GM23338 (cell line): ENCODE data around the gene TTC27. TPM values are rescaled to one million over a fixed set of nuclear protein-coding genes. Genes with fewer than 3 reads are reported as not detected.

Experiments used
- ATAC-seq: fragments of 200-7000 bp; cut with Tn5 transposase; 3 replicates; pipeline ENCODE4 v1.9.1; 2020
- DNase-seq: peaks from one replicate; pipeline ENCODE4 v3.0.0-alpha.2; 2015; ENCODE audit warnings: low spot score
- H2AFZ ChIP-seq: fragments of 200-600 bp; sonication (generic); 2 replicates; pipeline ENCODE4 v1.8.0; 2016; ENCODE audit warnings: antibody characterized with exemption, mild to moderate bottlenecking, moderate library complexity
- H3F3A ChIP-seq: fragments of 200-600 bp; sonication (generic); replicated peaks from 2 replicates; pipeline ENCODE4 v1.8.0; 2017; ENCODE audit warnings: antibody characterized with exemption, mixed run types, low read depth
- H3K27ac ChIP-seq: fragments of 200-600 bp; sonication (generic); 2 replicates; pipeline ENCODE4 v1.6.1; 2016; ENCODE audit warnings: low read depth
- H3K27me3 ChIP-seq: fragments of 200-600 bp; sonication (generic); 2 replicates; pipeline ENCODE4 v1.8.0; 2016; ENCODE audit warnings: mild to moderate bottlenecking, mixed run types, moderate library complexity; ENCODE audit not compliant: insufficient read depth
- H3K36me3 ChIP-seq: fragments of 200-600 bp; sonication (generic); 2 replicates; pipeline ENCODE4 v1.8.0; 2016; ENCODE audit warnings: mild to moderate bottlenecking; ENCODE audit not compliant: insufficient read depth
- H3K4me1 ChIP-seq: fragments of 200-600 bp; sonication (generic); 2 replicates; pipeline ENCODE4 v1.8.0; 2016; ENCODE audit warnings: mild to moderate bottlenecking, moderate library complexity; ENCODE audit not compliant: insufficient read depth
- H3K4me2 ChIP-seq: fragments of 200-600 bp; sonication (generic); 2 replicates; pipeline ENCODE4 v1.7.1; 2017; ENCODE audit warnings: mixed run types
- H3K4me3 ChIP-seq: fragments of 200-600 bp; sonication (generic); 2 replicates; pipeline ENCODE4 v1.6.1; 2016; ENCODE audit warnings: mixed run types
- H3K79me2 ChIP-seq: fragments of 200-600 bp; sonication (generic); replicated peaks from 2 replicates; pipeline ENCODE4 v1.8.0; 2017; ENCODE audit warnings: mild to moderate bottlenecking; ENCODE audit not compliant: insufficient read depth
- H3K9me2 ChIP-seq: fragments of 200-600 bp; sonication (generic); 2 replicates; pipeline ENCODE4 v1.8.0; 2017; ENCODE audit not compliant: insufficient read depth
- H4K20me1 ChIP-seq: fragments of 200-600 bp; sonication (generic); replicated peaks from 2 replicates; pipeline ENCODE4 v1.8.0; 2017; ENCODE audit warnings: mild to moderate bottlenecking; ENCODE audit not compliant: insufficient read depth
- H3K27ac Mint-ChIP-seq: 2 replicates; pipeline ENCODE4 v1.8.0; 2020; ENCODE audit warnings: inconsistent platforms, mild to moderate bottlenecking, moderate library complexity, mixed read lengths
- H3K27me3 Mint-ChIP-seq: 3 replicates; pipeline ENCODE4 v1.8.0; 2022; ENCODE audit warnings: low read depth, mild to moderate bottlenecking, moderate library complexity, mixed read lengths, inconsistent platforms; ENCODE audit not compliant: insufficient read depth, poor library complexity
- H3K36me3 Mint-ChIP-seq: 3 replicates; pipeline ENCODE4 v1.8.0; 2021; ENCODE audit warnings: low read depth, mild to moderate bottlenecking, inconsistent platforms, moderate library complexity, mixed read lengths
- H3K4me1 Mint-ChIP-seq: 3 replicates; pipeline ENCODE4 v1.8.0; 2020; ENCODE audit warnings: mild to moderate bottlenecking, inconsistent platforms, mixed read lengths
- H3K4me3 Mint-ChIP-seq: 3 replicates; pipeline ENCODE4 v1.8.0; 2021; ENCODE audit warnings: moderate library complexity, mild to moderate bottlenecking, inconsistent platforms, mixed read lengths
- H3K9me3 Mint-ChIP-seq: 3 replicates; pipeline ENCODE4 v1.8.0; 2020; ENCODE audit warnings: moderate library complexity, mild to moderate bottlenecking, inconsistent platforms, mixed read lengths
- CTCF ChIP-seq, 2 experiments: fragments of 200-600 bp in 1 of 2; sonication (generic) in 1 of 2; conservative IDR thresholded peaks; 2 replicates each; pipeline versions ENCODE4 v1.5.1 to v1.6.1; 2016 to 2017; ENCODE audit warnings: antibody characterized with exemption in 2 of 2, low read depth in 2 of 2, mild to moderate bottlenecking in 2 of 2, moderate library complexity in 1 of 2
- EZH2 ChIP-seq: fragments of 200-600 bp; sonication (generic); IDR thresholded peaks from one replicate; pipeline ENCODE4 v1.8.0; 2017; ENCODE audit warnings: antibody characterized with exemption, mild to moderate bottlenecking, low read depth; ENCODE audit not compliant: unreplicated experiment
- EZH2phosphoT487 ChIP-seq: fragments of 200-600 bp; sonication (generic); IDR thresholded peaks from one replicate; pipeline ENCODE4 v1.8.1; 2018; ENCODE audit warnings: antibody characterized with exemption; ENCODE audit not compliant: unreplicated experiment
- REST ChIP-seq: IDR thresholded peaks from one replicate; pipeline ENCODE4 v1.6.1; 2018; ENCODE audit warnings: antibody characterized with exemption; ENCODE audit not compliant: unreplicated experiment
- STAT1 ChIP-seq: IDR thresholded peaks from one replicate; pipeline ENCODE4 v1.6.1; 2016; ENCODE audit warnings: antibody characterized with exemption; ENCODE audit not compliant: unreplicated experiment
- ZNF114 ChIP-seq: fragments of 250-450 bp; sonication (Bioruptor Pico); IDR thresholded peaks from 2 replicates; pipeline ENCODE4 v1.5.0; 2020; ENCODE audit warnings: mild to moderate bottlenecking, moderate library complexity
- polyA plus RNA-seq: library from polyadenylated mRNA; unstranded; fragments of >200 nt; fragmentation: Nextera tagmentation; extraction: Ambion mirVana; gene quantifications from 2 replicates; pipeline ENCODE4 v1.2.1, GENCODE V29; 2016
- total RNA-seq: library from RNA; depleted of rRNA; stranded (reverse); fragments of >200 nt; shearing (Covaris generic); gene quantifications from 2 replicates; pipeline ENCODE4 v1.2.3, GENCODE V29; 2014

TTC27 gene
- total and polyA plus RNA-seq, 2 experiments from 2014 or later, result 11.8 to 41.3 TPM

- TF ChIP-seq REST, result no peak
Observed at GRCh38 chr2:32804205-32804604, 176.4 kb downstream of the TTC27 start (continued).

GRCh38 chr2:32805104-32806095 lies 177.6 kb downstream of the TTC27 start:
- no peaks in the 10 kb centered on the region for H3K27me3 Mint-ChIP-seq
- ATAC-seq, result no peak
- no peak overlapping the region for H3K27ac ChIP-seq
- TF ChIP-seq EZH2phosphoT487 (no peak), CTCF (conservative IDR thresholded peaks at IDR 0.05; ENCODE audit: low read depth in 2 of 2) (no peak), STAT1 (no peak), ZNF114 (CRISPR knock-in tag) (no peak)
- H3K4me1 ChIP-seq, result no peaks in the 10 kb centered on the region
- no peak overlapping the region for H3K4me2 ChIP-seq
- DNase-seq, result no peak
- no peak overlapping the region for H3K27ac Mint-ChIP-seq
- no peaks in the 10 kb centered on the region for H4K20me1 ChIP-seq
- no peaks in the 10 kb centered on the region for H3K36me3 Mint-ChIP-seq
- H2AFZ ChIP-seq, result no peak overlapping the region
- H3K4me3 ChIP-seq, result no peak overlapping the region
- H3K27me3 ChIP-seq, result no peaks in the 10 kb centered on the region
- H3F3A ChIP-seq, result no peaks in the 10 kb centered on the region
- H3K4me3 Mint-ChIP-seq, result no peak overlapping the region
- no peaks in the 10 kb centered on the region for H3K36me3 ChIP-seq
- H3K79me2 ChIP-seq, result no peaks in the 10 kb centered on the region
- H3K4me1 Mint-ChIP-seq, result no peaks in the 10 kb centered on the region
- H3K9me3 Mint-ChIP-seq, result no peaks in the 10 kb centered on the region
- no peaks in the 10 kb centered on the region for H3K9me2 ChIP-seq

- no peaks in the 10 kb centered on the region for H3K4me1 ChIP-seq
- Mint-ChIP-seq H3K36me3 (no peaks in the 10 kb centered on the region), H3K4me3 (no peak overlapping the region), H3K27me3 (no peaks in the 10 kb centered on the region), H3K27ac (no peak overlapping the region), H3K9me3 (no peaks in the 10 kb centered on the region), H3K4me1 (no peaks in the 10 kb centered on the region)
- H3K4me2 ChIP-seq, result no peak overlapping the region
- H3K4me3 ChIP-seq, result no peak overlapping the region
- H3F3A ChIP-seq, result no peaks in the 10 kb centered on the region
- ATAC-seq (no peak), DNase-seq (no peak)
- no peaks in the 10 kb centered on the region for H4K20me1 ChIP-seq
- no peaks in the 10 kb centered on the region for H3K36me3 ChIP-seq
- no peaks in the 10 kb centered on the region for H3K9me2 ChIP-seq
- no peak overlapping the region for H2AFZ ChIP-seq
- H3K79me2 ChIP-seq, result no peaks in the 10 kb centered on the region
- no peaks in the 10 kb centered on the region for H3K27me3 ChIP-seq
- no peak overlapping the region for H3K27ac ChIP-seq
- no peak for TF ChIP-seq EZH2
- no peak for TF ChIP-seq REST
Observed at GRCh38 chr2:32806857-32807256, 179.0 kb downstream of the TTC27 start.
